ENCODE data around the gene CPSF6. TPM values are rescaled to one million over a fixed set of nuclear protein-coding genes. Genes with fewer than 3 reads are reported as not detected.

Gene CPSF6
- total and polyA plus RNA-seq, 2 of the 8 experiments (the other 6 are each of a cell fraction or from before 2014, with no cell fraction given), result 92.7 to 167 TPM

DNA sequence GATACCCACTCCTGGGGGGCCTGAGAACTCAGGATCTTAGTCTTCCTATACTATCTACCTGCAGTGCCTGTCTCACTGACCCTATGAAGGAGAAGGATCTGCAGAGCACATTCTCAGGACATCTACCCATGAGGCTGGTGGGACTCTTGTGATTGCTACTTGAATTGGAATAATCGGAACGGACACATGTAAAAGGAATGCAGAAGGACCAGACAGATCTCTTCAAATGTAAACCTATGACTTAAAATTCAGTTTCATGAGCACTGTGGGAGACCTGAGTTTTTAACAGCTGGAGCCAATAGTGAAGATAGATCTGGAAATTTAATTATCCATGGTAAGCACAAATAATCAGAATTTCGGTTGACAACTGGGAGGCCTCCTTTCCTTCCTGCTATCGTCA is 35.2 kb upstream of the CPSF6 start:
- Histone ChIP-seq H3K27me3 (replicated peaks in 1 of 4; ENCODE audit: control insufficient read depth in 3 of 4, extremely low read depth in 1 of 4, insufficient read depth in 3 of 4, low read length in 3 of 4) (no peaks in the 10 kb centered on the region), H4K20me1 (replicated peaks in 1 of 2; ENCODE audit: control insufficient read depth in 1 of 2, insufficient read depth in 2 of 2, low read length in 2 of 2) (no peaks in the 10 kb centered on the region), H3K4me3 (ENCODE audit: extremely low read depth in 1 of 4, insufficient read depth in 2 of 4, low read depth in 3 of 4, low read length in 4 of 4) (no peak overlapping the region), H3K4me2 (ENCODE audit: insufficient read depth in 1 of 2, low read depth in 2 of 2, low read length in 2 of 2) (no peak overlapping the region), H2BK15ac (ENCODE audit: low read length) (no peak overlapping the region), H3K4me1 (replicated peaks in 1 of 4; ENCODE audit: control insufficient read depth in 3 of 4, insufficient read depth in 4 of 4, low read length in 3 of 4) (no peaks in the 10 kb centered on the region), H3K18ac (ENCODE audit: extremely low read depth, low read length) (no peak overlapping the region), H3K36me3 (ENCODE audit: control insufficient read depth in 2 of 4, insufficient read depth in 4 of 4, low read length in 3 of 4) (no peaks in the 10 kb centered on the region), H3K56ac (replicated peaks; ENCODE audit: insufficient read length, low read depth, low read length) (no peak overlapping the region), H3K23ac (ENCODE audit: insufficient read length) (no peak overlapping the region), H2AK5ac (ENCODE audit: low read depth, low read length) (no peak overlapping the region), H3K27ac (ENCODE audit: low read depth, low read length) (no peak overlapping the region), H3K9me3 (ENCODE audit: insufficient read depth in 2 of 2, low read depth in 1 of 2, low read length in 1 of 2) (peaks cover 14 to 22% of the 10 kb centered on the region in 2 experiments), H3K9ac (replicated peaks in 1 of 4; ENCODE audit: extremely low read depth in 1 of 4, low read depth in 3 of 4, low read length in 3 of 4) (no peak overlapping the region), H4K91ac (replicated peaks; ENCODE audit: insufficient read length, low read length) (no peak overlapping the region), H4K8ac (ENCODE audit: extremely low read depth, insufficient read depth, low read length) (no peak overlapping the region), H3K14ac (ENCODE audit: insufficient read length) (no peak overlapping the region), H3K79me2 (ENCODE audit: control insufficient read depth in 1 of 2, insufficient read depth in 2 of 2, low read length in 2 of 2) (no peaks in the 10 kb centered on the region), H2AFZ (ENCODE audit: low read length) (no peak overlapping the region), H2BK20ac (ENCODE audit: low read length) (no peak overlapping the region), H2BK5ac (ENCODE audit: low read depth, low read length) (no peak overlapping the region), H3K4ac (replicated peaks; ENCODE audit: insufficient read length, low read depth, low read length) (no peak overlapping the region), H3K79me1 (ENCODE audit: low read depth, low read length) (no peaks in the 10 kb centered on the region), H2BK12ac (ENCODE audit: low read depth, low read length) (no peak overlapping the region), H4K5ac (ENCODE audit: insufficient read length, low read depth, low read length) (no peak overlapping the region), H3K23me2 (ENCODE audit: low read depth, low read length) (no peaks in the 10 kb centered on the region), H2BK120ac (replicated peaks; ENCODE audit: low read depth, low read length) (no peak overlapping the region)
- POLR2A ChIA-PET (ENCODE audit: partially characterized antibody), result no interaction called here
- no peak for FAIRE-seq
- CTCF ChIA-PET (ENCODE audit: partially characterized antibody), result no interaction called here
- 74% methylated on average over 4 of the region's 4 CpGs; no CpG with 5 or more reads in 1 of the 2 experiments for WGBS, 2 experiments (ENCODE audit: extremely low coverage in 1 of 2, insufficient coverage in 1 of 2, insufficient read length in 1 of 2, insufficient replicate concordance in 2 of 2, low coverage in 1 of 2, low lambda C conversion rate in 2 of 2, missing lambda C conversion rate in 1 of 2)
- TF ChIP-seq SUZ12 (IDR thresholded peaks at IDR 0.05; ENCODE audit: low read length) (no peak), TCF12 (IDR thresholded peaks at IDR 0.05; ENCODE audit: low read depth, low read length) (no peak), NANOG (IDR thresholded peaks at IDR 0.05; ENCODE audit: insufficient read depth, low read depth, low read length, poor library complexity, severe bottlenecking) (no peak), SIN3A (conservative IDR thresholded peaks at IDR 0.05 in 1 of 2, IDR thresholded peaks at IDR 0.05 in 1 of 2; ENCODE audit: low read depth in 1 of 2, low read length in 2 of 2) (no peak), E2F6 (IDR thresholded peaks at IDR 0.05) (no peak), NRF1 (IDR thresholded peaks at IDR 0.05; ENCODE audit: low read depth, low read length) (no peak), MAX (IDR thresholded peaks at IDR 0.05) (no peak), ATF3 (IDR thresholded peaks at IDR 0.05; ENCODE audit: insufficient read depth, low read depth, low read length) (no peak), SP2 (IDR thresholded peaks at IDR 0.05; ENCODE audit: low read length) (no peak)
- no peak for DNase-seq (ENCODE audit: low read depth in 1 of 2, low spot score in 2 of 2)
